HEK293T (cell line): Measurements from ENCODE around the gene FARP1.

Source experiments
- ARNT ChIP-seq: fragments of 450-650 bp; IDR thresholded peaks from 2 replicates; pipeline ENCODE4 v1.6.1; 2017; ENCODE audit warnings: mild to moderate bottlenecking
- BHLHE40 ChIP-seq: fragments of 450-650 bp; IDR thresholded peaks from 2 replicates; pipeline ENCODE4 v1.6.1; 2016; ENCODE audit warnings: mild to moderate bottlenecking, moderate library complexity, borderline replicate concordance
- FOXK2 ChIP-seq: fragments of 450-650 bp; IDR thresholded peaks from 2 replicates; pipeline ENCODE4 v1.6.1; 2016; ENCODE audit warnings: mild to moderate bottlenecking
- FOXM1 ChIP-seq: fragments of 450-650 bp; IDR thresholded peaks from 2 replicates; pipeline ENCODE4 v1.6.1; 2017; ENCODE audit warnings: mild to moderate bottlenecking, borderline replicate concordance
- SP1 ChIP-seq: fragments of 450-650 bp; IDR thresholded peaks from 2 replicates; pipeline ENCODE4 v1.6.1; 2017

- no peak for TF ChIP-seq FOXM1
- no peak for TF ChIP-seq ARNT
- no peak for TF ChIP-seq BHLHE40
- no peak for TF ChIP-seq SP1
- TF ChIP-seq FOXK2 = no peak
Observed at GRCh38 chr13:98370261-98370660, 227.4 kb downstream of the FARP1 start.
